Prostate gland (tissue), 2 donors: Measurements from ENCODE around the gene TSPYL1.
A peak's percentile ranks its signal among the peaks of the same experiment; 100 is the strongest.

Source experiments
- CTCF ChIP-seq, 4 experiments: fragments of 200-600 bp in 2 of 4; fragments of 450-650 bp in 2 of 4; sonication (generic) in 2 of 4; IDR thresholded peaks; 1 replicate in 3 of 4; 2 replicates in 1 of 4; pipeline ENCODE4 v1.5.1; 2016 to 2019; ENCODE audit warnings: antibody characterized with exemption in 4 of 4, mild to moderate bottlenecking in 2 of 4, moderate library complexity in 2 of 4
- POLR2A ChIP-seq: fragments of 450-650 bp; IDR thresholded peaks from one replicate; pipeline ENCODE4 v1.6.1; 2016; ENCODE audit warnings: antibody characterized with exemption, mild to moderate bottlenecking
- POLR2AphosphoS5 ChIP-seq: sonication (generic); formaldehyde crosslinking; IDR thresholded peaks from one replicate; pipeline ENCODE4 v1.6.1; 2017; ENCODE audit warnings: antibody characterized with exemption

GRCh38 chr6:116244284-116244683 lies 35.4 kb downstream of the TSPYL1 start:
- TF ChIP-seq CTCF (IDR thresholded peaks at IDR 0.05) (no peak), POLR2A (no peak), POLR2AphosphoS5 (peak; percentile 80)
